HG02970 (cell line): Measurements from ENCODE around the gene HNRNPA1.
A peak's percentile ranks its signal among the peaks of the same experiment; 100 is the strongest.
"Not testable (repeated sequence)": the region's sequence is repeated elsewhere in the genome, so short reads cannot be mapped to it uniquely, and the experiment has no call there.

Experiments used
- ATAC-seq: cut with Tn5 transposase; IDR thresholded peaks from one replicate; pipeline ENCODE4 v1.9.1; 2021; ENCODE audit warnings: mild to moderate bottlenecking, moderate library complexity, moderate number of reproducible peaks; ENCODE audit not compliant: unreplicated experiment, low FRiP score

HNRNPA1 gene

DNA sequence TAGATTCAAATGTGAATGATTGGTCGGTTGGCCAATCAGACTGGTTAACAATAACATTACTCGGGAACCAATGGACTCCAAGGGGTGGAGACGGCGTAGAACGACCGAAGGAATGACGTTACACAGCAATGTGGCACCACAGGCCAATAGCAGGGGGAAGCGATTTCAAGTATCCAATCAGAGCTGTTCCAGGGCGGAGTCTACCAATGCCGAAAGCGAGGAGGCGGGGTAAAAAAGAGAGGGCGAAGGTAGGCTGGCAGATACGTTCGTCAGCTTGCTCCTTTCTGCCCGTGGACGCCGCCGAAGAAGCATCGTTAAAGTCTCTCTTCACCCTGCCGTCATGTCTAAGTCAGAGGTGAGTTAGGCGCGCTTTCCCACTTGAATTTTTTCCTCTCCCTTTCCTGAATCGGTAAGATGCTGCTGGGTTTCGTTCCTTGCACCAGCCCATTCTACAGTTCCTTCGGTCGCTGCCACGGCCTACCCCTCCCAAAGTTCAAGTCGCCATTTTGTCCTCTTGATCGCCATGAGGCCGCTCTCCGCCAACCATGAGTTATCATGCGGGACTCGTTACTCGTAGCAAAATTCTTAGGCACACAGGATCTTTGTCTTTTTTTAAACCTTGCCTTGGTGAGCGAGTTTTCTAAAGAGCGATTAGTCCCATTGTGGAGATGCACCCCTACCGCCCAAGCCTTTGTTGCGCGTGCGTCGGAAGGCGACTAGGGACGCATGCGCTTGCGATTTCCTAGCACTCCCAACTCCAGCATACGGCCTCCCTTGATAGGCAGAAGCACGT is at the start of gene HNRNPA1:
Gene HNRNPA1 (plus strand): TSS at position 259 of the 793 bp plus-strand sequence. CDS start 82 bp downstream, at position 341.
- ATAC-seq, result peak; percentile 83

DNA sequence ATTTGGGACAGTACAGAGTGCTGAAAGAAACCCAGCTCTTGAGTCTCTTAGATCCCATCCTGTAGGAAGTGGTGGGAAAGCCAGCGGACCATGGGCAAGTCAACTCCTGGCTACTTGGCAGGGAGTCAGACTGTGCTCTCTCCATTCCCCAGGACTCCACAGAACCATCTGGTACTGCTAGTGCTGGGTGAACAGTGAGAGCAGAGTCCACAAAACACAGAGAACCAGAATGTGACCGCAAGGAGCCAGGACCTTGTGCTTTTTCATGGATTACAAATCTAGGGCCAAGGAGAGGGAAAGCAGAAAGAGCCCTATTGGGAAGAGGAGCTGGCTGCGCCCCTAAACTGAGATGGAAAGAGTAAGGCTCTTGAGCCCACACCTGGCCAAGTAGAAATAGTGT is 49.3 kb upstream of the HNRNPA1 start:
- not testable (repeated sequence) for ATAC-seq

DNA sequence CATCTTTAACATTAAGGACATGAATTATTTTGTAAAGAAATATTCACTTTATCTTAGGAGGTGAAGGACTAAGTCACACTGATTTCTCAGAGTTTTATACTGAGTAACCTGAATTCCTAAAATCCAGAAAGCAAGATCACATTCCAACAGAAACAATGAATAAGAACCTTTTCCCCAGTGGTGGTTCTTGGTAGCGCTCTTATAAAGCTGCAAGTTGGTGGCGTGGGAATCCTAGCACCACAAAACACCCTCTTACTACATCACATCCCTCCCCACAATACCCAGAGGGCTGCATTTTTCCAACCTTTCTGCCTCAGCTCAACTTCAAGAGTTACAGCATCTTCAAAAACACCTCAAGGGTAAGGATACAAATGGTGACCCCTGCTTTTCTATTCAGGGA is 47.7 kb upstream of the HNRNPA1 start:
- ATAC-seq, result no peak

DNA sequence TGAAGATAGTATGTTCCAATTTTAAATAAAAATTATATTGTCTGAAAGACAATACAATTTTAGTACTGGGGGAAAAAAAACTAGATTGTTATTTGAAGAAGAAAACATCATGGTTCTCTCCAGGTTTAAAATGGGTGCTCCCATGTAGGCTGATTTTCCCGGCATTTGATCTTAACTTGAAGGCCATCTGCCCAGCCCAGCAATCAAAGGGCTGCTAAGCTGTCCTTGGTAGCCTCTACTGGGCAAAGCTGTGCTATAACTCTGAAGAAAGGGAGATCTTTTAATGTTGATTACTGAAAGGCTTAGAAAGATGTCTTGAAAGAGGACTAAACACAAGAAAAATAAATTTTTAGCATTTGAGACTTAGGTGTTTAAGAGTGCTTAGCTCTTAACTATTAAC is 42.0 kb upstream of the HNRNPA1 start:
- no peak for ATAC-seq

DNA sequence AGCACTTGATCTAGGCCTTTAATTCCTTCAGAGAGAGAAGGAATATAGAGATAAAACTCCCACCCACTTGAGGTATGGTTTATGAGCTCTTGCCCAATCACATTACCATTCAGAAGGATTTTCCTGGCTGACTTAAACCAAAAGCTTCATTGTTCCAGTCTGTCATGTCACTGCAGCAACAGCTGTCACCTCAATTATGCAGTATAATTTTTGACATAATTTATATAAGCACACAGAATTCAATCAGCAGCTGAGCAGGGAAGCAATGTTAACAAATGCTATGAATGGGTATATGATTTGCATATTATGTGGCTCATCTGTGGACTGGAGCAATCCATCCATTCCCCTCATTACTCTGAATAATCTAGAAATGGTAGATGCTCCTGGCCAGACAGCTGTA is 40.9 kb upstream of the HNRNPA1 start:
- no peak for ATAC-seq

DNA sequence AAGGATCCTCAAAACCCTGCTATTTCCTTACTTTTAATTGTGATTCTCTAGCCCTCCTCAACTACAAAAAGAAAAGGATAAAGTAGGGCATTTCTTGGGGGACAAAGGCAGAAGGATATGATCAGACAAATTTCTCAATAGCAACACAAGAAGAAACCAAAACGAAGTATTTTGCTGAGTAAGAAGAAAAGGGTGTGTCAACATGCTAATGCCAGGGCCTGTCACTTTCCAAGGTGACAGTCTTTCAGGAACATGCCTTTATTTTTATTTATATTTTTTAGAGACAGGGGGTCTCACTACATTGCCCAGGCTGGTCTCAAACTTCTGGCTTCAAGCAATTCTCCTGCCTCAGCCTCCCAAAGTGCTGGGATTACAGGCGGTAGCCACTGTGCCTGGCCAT is 40.4 kb upstream of the HNRNPA1 start:
- ATAC-seq, result no peak

DNA sequence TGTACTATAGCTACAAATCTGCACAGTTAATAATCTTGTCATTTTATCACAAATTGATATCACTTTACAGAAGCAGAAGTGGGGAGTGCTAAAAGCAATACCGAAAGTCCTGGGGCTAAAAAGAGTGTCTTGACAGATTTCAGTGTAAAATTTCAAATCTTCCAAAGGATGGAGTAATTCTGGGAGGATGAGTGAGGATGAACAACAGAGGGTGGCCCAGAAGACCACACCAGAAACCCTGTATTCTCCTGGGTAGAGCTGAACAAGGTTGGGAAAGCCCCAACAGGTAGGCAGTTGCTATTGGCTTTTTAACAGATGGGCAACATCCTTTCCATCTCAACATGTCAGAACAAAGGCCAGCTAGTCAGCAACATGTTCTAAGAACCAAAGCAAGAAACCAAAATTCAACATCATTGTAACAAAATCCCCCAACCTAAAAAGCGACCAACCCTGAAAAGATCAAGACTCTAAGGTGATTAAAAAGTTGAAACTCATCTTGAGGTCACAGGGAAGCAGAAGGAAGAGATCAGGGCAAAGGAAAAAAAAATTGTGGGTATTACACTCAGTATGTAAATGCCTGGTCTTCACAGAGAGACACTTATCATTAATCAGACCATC is 39.4 kb upstream of the HNRNPA1 start:
- no peak for ATAC-seq

DNA sequence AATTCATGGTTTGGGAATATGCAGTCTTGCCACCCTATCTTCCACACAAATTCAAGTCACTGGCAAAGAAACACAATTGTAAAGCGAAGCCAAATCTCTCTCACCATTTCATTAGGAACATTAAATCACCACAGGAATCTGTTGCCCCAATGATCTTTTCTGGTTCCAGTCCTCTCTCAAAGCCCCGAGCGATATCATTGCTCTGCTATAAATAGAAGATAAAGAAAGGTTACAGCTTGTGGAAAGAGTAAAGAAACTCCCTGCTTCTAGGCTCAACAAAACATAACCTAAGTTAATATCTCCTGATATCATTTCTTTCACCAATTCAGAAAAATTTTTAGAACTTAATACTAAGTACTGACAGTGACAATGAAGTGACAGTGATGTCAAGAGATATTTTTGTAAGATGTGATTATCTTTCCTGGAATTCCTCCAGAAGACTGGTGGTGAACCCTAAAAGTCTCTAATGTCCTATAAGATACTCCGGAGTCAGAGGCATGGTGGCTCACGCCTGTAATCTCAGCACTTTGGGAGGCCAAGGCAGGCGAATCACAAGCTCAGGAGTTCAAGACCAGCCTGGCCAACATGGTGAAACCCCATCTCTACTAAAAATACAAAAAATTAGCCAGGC is 34.4 kb upstream of the HNRNPA1 start:
- no peak for ATAC-seq

DNA sequence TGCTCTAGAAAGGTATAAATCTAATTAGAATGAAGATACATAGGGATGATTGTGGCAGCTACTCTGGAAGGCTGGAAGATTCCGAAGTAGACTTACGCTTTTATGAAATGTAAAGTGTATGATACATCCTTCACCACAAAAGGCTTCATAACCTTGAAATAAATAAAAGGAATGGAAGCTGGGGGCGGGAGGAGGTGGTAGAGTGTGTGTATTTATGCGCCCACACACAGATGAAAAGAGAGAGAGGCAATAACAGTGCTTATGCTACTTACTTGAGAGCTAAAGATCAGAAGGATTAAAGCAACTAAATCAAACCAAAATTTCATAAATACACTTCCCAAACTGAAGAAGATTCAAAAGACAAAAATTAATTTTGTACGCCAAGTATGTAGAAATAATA is 31.0 kb upstream of the HNRNPA1 start:
- ATAC-seq, result no peak

DNA sequence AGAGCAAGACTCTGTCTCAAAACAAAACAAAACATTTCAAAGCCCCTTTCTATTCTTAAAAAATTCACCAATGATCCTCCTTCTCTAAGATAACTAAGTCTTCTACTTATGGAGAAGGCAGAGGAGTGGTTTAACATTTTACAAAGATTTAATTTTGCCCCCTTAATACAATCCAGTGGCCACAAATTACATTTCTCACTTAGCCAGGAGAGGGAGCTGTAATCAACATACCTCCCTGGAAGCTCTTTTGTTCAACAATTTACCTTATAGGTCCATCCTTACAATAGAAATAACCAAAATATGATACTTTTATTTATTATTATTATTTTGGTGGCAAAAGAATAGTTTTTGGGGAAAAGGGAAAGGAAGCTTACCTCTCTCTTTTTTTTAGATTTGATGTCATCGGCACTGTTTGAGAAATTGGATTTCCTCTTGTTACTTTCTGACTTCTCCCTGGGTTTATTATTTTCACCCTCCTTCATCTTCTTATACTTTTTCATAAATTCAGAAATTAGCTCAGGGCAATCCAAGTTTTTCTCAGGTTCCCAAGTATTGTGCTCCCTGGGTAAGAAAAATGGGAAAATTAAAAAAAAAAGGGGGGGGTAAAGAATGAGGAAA is 28.8 kb upstream of the HNRNPA1 start:
- no peak for ATAC-seq

DNA sequence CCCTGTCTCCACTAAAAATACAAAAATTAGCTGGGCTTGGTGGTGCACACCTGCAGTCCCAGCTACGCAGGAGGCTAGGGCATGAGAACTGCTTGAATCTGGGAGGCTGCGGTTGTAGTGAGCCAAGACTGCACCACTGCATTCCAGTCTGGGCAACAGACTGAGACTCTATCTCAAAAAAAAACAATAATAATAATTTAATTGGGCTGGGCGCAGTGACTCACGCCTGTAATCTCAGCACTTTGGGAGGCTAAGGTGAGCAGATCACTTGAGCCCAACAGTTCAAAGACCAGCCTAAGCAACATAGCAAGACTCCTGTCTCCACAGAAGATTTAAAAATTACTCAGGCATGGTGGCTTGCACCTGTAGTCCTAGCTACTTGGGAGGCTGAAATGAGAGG is 27.3 kb upstream of the HNRNPA1 start:
- no peak for ATAC-seq

DNA sequence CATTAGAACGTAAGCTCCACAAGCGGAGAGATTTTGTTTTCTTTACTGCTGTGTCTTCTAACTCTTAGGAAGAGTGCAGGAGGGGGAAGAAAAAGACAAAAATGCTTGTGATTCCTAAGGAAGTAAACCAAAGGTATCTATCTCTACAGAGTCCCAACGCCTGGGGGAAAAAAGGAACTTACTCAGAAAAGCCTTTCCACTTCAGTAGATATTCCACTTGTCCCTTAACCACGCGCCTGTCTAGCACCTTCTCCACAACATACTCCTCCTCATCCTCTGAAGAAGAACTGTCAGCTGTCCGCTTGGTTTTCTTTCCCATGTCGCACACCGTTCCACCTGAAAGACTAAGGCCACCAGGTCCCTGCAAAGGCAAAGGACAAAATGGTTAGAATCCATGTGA is 23.2 kb upstream of the HNRNPA1 start:
- no peak for ATAC-seq

DNA sequence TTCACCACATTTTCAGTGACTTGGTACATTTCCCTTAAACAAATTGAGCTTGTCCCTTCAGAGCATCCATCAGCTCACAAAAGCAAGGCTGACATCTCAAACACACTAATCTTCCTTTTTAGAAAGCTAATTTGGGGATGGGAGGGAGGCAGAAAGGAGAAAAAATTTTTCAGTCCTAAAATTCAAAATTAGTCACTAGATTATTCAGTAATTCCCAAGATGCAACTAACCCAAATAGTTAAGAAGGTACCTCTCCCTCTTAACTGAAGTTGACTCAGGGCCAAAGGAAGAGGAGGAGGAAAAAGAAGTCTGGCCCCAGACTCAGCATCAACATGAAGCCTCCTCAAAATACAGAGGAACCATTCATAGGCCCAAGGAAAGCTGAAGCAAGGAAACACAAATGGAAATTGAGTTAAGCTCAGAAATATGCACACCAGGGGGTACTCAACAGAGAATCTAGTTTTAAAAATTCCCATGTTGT is 22.3 kb upstream of the HNRNPA1 start:
- no peak for ATAC-seq

DNA sequence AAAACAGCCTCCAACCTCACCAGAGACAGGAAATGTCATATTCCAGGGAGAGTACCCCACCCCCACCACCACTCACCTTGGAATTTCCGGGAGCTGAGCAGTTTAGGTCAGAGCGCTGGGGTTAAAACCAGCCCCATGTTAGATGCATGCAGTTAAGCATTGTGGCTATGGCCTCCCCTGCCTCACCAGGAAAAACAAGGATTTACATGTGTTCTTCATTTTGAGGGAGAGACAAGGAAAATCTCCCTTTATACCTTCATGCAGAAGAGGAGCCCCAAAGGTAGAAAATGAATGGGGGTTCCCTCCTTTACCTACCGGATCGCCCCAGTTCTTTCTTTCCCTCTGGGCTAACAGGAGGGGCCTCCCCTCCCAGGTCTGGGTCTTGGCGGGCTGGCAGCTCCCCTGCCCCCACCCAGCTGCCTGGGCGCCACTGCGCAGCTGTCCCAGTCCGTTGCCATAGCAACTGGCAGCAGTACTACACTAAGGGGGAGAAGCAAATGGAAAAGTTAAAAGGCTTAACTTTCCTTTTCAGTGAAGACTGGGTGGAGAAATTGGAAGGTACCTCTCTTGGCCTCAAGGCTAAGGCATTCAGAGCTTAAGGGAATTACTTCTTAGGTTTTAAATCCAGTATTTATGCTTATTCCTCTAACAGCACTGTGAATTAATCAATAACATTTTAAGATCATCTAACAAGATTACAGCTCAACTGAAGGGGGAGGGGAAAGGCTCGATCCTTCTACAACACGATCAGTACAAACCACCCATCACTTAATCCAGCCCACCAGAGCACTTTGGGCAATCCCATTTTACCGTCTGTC is 21.1 kb upstream of the HNRNPA1 start:
- ATAC-seq, result peak; percentile 63

DNA sequence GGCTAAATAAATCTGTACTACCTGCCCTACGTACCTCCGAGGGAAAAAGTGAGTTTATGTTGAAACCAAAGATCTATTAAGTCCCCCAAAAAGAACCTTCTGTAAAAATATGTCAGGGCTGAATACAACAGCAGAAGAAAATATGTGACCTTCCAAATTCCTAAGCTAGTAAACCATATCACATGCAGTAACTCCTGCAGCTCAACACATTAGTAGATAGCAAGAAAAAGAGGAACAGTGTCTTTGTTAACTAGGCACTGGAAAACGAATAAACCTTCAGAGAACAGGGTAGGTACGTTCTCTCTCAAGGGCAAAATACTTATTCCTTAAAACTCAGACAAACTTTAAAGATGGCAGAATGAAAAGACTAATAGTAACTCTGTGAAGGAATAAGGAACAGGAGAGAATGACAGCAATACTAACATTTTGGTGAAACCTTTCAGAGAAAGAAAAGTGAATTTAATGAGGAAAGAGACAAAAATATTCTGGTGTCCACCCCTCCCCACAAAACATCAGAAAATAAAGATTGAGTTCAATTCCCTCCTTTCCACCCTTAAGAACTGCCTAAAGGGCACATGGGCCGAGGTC is 18.6 kb upstream of the HNRNPA1 start:
- ATAC-seq, result no peak

DNA sequence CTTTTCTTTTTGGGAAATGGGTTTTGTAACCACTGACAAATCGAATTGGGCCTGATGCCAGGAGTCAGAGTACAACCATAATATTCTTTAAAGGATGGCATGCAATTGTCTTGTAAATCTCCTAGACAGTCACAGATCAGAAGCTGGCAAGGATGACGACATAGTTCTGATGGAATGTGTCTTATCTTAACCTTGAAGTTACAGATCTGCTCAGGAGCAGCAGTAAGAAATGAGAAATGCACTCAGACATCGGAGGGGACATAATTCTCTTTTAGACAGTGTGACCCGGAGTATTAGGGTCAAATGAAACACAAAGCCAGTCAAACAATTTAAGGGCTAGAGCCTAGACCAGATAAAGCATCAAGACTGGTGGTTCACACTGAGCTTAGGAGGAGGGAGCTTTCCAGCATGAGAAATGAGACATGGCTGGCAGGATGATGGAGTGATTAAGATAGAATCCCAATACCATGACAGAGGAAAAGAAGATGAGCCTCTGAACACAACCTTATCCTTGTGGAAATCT is 18.1 kb upstream of the HNRNPA1 start:
- ATAC-seq, result no peak

DNA sequence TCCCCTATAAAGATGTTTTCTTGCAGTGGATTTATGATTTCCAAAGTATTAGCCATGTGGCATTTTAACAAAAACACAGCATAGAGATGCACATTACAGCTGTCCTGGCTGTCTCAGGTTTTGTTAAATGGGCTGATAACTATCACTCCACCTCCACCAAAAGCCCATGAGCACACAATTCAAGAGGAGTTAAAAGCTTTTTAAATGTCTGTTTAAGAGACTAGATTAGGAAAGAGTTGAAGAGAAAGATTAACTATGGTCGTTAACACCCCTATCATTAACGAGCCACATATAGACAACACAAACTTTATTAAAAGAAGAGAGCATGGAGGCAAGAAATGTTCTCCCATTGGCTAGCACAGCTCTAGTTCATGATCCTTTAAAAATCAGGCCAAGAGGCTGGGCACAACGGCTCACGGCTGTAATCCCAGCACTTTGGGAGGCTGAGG is 15.1 kb upstream of the HNRNPA1 start:
- ATAC-seq, result no peak

DNA sequence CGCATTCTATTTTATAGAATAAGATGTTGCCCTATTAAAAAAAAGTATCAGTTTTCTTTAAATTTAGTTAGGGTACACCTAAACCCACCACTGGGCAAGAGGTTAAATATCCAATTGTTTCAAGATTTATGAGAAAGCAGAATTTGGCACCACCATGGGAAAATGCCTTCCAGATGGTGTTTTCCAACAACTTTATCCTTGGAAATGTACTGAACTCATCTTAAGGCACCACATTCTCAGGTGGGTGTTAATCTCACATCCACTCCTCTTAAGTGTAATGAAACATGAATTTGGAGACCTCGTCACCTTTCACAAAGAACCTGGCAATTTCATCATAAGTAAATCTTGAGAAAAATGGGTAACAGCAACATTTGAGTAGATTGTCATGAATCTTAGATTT is 13.7 kb upstream of the HNRNPA1 start:
- ATAC-seq, result no peak

DNA sequence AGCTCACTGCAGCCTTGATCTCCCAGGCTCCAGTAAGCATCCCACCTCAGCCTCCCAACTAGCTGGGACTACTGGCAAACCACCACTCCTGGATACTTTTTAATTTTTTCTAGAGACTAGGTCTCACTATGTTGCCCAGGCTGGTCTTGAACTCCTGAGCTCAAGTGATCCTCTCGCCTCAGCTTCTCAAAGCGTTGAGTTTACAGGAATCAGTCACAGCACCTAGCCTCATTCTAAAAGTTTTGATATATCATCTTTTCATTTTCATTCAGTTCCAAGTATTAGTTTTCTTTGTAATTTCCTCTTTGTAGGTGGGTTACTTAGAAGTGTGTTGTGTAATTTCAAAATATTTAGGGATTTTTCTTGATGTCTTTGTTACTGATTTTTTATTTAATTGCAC is 10.2 kb upstream of the HNRNPA1 start:
- no peak for ATAC-seq

DNA sequence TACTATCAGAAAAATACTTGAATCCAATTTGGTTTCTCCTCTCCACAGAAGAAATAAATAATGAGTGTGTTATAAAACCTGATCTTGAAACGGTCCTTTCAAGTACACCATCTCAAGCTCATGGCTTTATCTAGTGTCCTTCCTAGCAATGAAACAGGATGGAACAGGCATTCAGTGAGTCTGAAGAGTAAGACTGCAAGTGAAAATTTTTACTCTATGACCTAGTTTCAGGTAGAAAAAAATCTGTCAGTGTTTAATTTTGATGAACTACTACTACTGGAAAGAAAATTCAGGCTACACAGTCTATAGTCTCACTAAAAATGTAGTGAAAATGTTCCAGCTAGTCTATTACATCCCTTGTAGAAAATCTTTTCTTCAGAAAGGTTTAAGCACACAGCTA is 8.3 kb upstream of the HNRNPA1 start:
- ATAC-seq, result no peak
